ENCODE data around the gene BEND6. TPM values are rescaled to one million over a fixed set of nuclear protein-coding genes. Genes with fewer than 3 reads are reported as not detected.

Gene BEND6
- total RNA-seq, 1 experiment from 2014 or later: 8.0 TPM

DNA sequence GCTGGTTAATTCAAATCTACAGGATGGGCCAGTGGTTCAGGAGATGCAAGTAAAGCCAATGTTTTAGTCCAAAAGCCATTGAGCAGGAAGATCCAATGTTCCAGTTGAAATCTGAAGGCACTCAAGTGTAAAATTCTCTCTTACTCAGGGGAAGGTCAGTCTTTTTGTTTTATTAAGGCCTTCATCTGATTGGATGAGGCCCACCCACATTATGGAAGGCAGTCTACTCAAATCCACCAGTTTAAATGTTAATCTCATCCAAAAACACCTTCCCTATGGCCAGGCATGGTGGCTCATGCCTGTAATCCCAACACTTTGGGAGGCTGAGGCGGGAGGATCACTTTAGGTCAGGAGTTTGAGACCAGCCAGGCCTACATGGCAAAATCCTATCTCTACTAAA, 31.3 kb upstream of the BEND6 start:
- no peaks in the 10 kb centered on the region for H3K27me3 ChIP-seq (ENCODE audit: control insufficient read depth, insufficient read depth, low read length)
- intact Hi-C loops (cut with micrococcal nuclease; ENCODE audit: unreplicated experiment): no loop called here
- POLR2A ChIA-PET: no interaction called here
- H3K4me1 ChIP-seq (ENCODE audit: control insufficient read depth, insufficient read depth, low read length): no peaks in the 10 kb centered on the region; the same call in 1 of the 2 replicates
- TF ChIP-seq, protein P1, sequence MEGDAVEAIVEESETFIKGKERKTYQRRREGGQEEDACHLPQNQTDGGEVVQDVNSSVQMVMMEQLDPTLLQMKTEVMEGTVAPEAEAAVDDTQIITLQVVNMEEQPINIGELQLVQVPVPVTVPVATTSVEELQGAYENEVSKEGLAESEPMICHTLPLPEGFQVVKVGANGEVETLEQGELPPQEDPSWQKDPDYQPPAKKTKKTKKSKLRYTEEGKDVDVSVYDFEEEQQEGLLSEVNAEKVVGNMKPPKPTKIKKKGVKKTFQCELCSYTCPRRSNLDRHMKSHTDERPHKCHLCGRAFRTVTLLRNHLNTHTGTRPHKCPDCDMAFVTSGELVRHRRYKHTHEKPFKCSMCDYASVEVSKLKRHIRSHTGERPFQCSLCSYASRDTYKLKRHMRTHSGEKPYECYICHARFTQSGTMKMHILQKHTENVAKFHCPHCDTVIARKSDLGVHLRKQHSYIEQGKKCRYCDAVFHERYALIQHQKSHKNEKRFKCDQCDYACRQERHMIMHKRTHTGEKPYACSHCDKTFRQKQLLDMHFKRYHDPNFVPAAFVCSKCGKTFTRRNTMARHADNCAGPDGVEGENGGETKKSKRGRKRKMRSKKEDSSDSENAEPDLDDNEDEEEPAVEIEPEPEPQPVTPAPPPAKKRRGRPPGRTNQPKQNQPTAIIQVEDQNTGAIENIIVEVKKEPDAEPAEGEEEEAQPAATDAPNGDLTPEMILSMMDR (IDR thresholded peaks at IDR 0.05): no peak
- TF ChIP-seq POLR2AphosphoS5 (IDR thresholded peaks at IDR 0.05; ENCODE audit: low read depth, low read length): no peak
- H3K36me3 ChIP-seq (ENCODE audit: control insufficient read depth, insufficient read depth, low read length): no peaks in the 10 kb centered on the region
- DNase-seq (ENCODE audit: low read depth, low spot score) (no peak), ATAC-seq (no peak)
- BruUV-seq (replicated peaks): no TSS peak
- no peaks in the 10 kb centered on the region for H3K9me3 ChIP-seq (ENCODE audit: control insufficient read depth, insufficient read depth, low read depth, low read length)
- CTCF ChIA-PET: no interaction called here
- H3K27ac ChIP-seq (ENCODE audit: low read length): no peak overlapping the region
- in situ Hi-C loops (cut with HindIII; ENCODE audit: low pct_unique_long_range_greater_than_20kb, low sequenced_read_pairs): no loop called here
- no peak overlapping the region for H3K4me3 ChIP-seq (ENCODE audit: low read depth in 2 of 2, low read length in 2 of 2)

- intact Hi-C loops (cut with micrococcal nuclease; ENCODE audit: unreplicated experiment): no loop called here
- H3K27ac ChIP-seq (ENCODE audit: low read length): no peak overlapping the region
- POLR2A ChIA-PET: no interaction called here
- DNase-seq (ENCODE audit: low read depth, low spot score): no peak
- no peak for TF ChIP-seq SIN3A (IDR thresholded peaks at IDR 0.05; ENCODE audit: borderline replicate concordance, insufficient read depth, low read depth, low read length)
- TF ChIP-seq, protein P1 (IDR thresholded peaks at IDR 0.05): peak; percentile 8; the same call in 1 of the 2 replicates
- ATAC-seq: no peak; the same call in 1 of the 2 replicates
- BruUV-seq (replicated peaks): no TSS peak
- no peak overlapping the region for H3K4me3 ChIP-seq (ENCODE audit: low read depth in 2 of 2, low read length in 2 of 2)
- H3K27me3 ChIP-seq (ENCODE audit: control insufficient read depth, insufficient read depth, low read length): no peaks in the 10 kb centered on the region
- no peaks in the 10 kb centered on the region; the same call in 1 of the 2 replicates for H3K4me1 ChIP-seq (ENCODE audit: control insufficient read depth, insufficient read depth, low read length)
- in situ Hi-C loops (cut with HindIII; ENCODE audit: low pct_unique_long_range_greater_than_20kb, low sequenced_read_pairs): no loop called here
- CTCF ChIA-PET: no interaction called here
- no peaks in the 10 kb centered on the region for H3K36me3 ChIP-seq (ENCODE audit: control insufficient read depth, insufficient read depth, low read length)
- no peaks in the 10 kb centered on the region for H3K9me3 ChIP-seq (ENCODE audit: control insufficient read depth, insufficient read depth, low read depth, low read length)
Measured at GRCh38 chr6:56927538-56928453, 27.1 kb upstream of the BEND6 start.

GRCh38 chr6:56930846-56931245, 24.1 kb upstream of the BEND6 start:
- H3K27ac ChIP-seq (ENCODE audit: low read length): no peak overlapping the region
- ATAC-seq (no peak), DNase-seq (ENCODE audit: low read depth, low spot score) (no peak)
- no peaks in the 10 kb centered on the region for H3K27me3 ChIP-seq (ENCODE audit: control insufficient read depth, insufficient read depth, low read length)
- POLR2A ChIA-PET: no interaction called here
- no peak overlapping the region for H3K4me3 ChIP-seq (ENCODE audit: low read depth in 2 of 2, low read length in 2 of 2)
- no peaks in the 10 kb centered on the region for H3K36me3 ChIP-seq (ENCODE audit: control insufficient read depth, insufficient read depth, low read length)
- BruUV-seq (replicated peaks): no TSS peak
- in situ Hi-C loops (cut with HindIII; ENCODE audit: low pct_unique_long_range_greater_than_20kb, low sequenced_read_pairs) (no loop called here), intact Hi-C loops (cut with micrococcal nuclease; ENCODE audit: unreplicated experiment) (no loop called here)
- no peak for TF ChIP-seq SIN3A (IDR thresholded peaks at IDR 0.05; ENCODE audit: borderline replicate concordance, insufficient read depth, low read depth, low read length)
- TF ChIP-seq POLR2AphosphoS5 (IDR thresholded peaks at IDR 0.05; ENCODE audit: low read depth, low read length): no peak
- TF ChIP-seq, protein P2, sequence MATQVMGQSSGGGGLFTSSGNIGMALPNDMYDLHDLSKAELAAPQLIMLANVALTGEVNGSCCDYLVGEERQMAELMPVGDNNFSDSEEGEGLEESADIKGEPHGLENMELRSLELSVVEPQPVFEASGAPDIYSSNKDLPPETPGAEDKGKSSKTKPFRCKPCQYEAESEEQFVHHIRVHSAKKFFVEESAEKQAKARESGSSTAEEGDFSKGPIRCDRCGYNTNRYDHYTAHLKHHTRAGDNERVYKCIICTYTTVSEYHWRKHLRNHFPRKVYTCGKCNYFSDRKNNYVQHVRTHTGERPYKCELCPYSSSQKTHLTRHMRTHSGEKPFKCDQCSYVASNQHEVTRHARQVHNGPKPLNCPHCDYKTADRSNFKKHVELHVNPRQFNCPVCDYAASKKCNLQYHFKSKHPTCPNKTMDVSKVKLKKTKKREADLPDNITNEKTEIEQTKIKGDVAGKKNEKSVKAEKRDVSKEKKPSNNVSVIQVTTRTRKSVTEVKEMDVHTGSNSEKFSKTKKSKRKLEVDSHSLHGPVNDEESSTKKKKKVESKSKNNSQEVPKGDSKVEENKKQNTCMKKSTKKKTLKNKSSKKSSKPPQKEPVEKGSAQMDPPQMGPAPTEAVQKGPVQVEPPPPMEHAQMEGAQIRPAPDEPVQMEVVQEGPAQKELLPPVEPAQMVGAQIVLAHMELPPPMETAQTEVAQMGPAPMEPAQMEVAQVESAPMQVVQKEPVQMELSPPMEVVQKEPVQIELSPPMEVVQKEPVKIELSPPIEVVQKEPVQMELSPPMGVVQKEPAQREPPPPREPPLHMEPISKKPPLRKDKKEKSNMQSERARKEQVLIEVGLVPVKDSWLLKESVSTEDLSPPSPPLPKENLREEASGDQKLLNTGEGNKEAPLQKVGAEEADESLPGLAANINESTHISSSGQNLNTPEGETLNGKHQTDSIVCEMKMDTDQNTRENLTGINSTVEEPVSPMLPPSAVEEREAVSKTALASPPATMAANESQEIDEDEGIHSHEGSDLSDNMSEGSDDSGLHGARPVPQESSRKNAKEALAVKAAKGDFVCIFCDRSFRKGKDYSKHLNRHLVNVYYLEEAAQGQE (IDR thresholded peaks at IDR 0.05; ENCODE audit: insufficient read depth in 1 of 2, low read depth in 2 of 2, low read length in 1 of 2): no peak
- TF ChIP-seq TCF7L2 (IDR thresholded peaks at IDR 0.05; ENCODE audit: low read depth, low read length): no peak
- TF ChIP-seq, protein P1 (IDR thresholded peaks at IDR 0.05): no peak
- CTCF ChIA-PET: no interaction called here
- H3K9me3 ChIP-seq (ENCODE audit: control insufficient read depth, insufficient read depth, low read depth, low read length): no peaks in the 10 kb centered on the region
- peaks cover 5% of the 10 kb centered on the region for H3K4me1 ChIP-seq (ENCODE audit: control insufficient read depth, insufficient read depth, low read length)
